OCI-LY3 (cell line): Measurements from ENCODE around the gene PKN3.
"Not testable (repeated sequence)": the region's sequence is repeated elsewhere in the genome, so short reads cannot be mapped to it uniquely, and the experiment has no call there.

Source experiments
- H2AFZ ChIP-seq: fragments of 200-600, 300-600 bp; shearing (Covaris generic); 2 replicates; pipeline ENCODE4 v1.6.0; 2014; ENCODE audit warnings: antibody characterized with exemption, low read depth, low read length
- H3K27ac ChIP-seq: fragments of 200-600, 300-600 bp; sonication (generic); 2 replicates; pipeline ENCODE4 v1.5.1; 2014; ENCODE audit warnings: mild to moderate bottlenecking, low read length, moderate library complexity, mixed read lengths
- H3K27me3 ChIP-seq: fragments of 200-600, 300-600 bp; sonication (generic); 2 replicates; pipeline ENCODE4 v1.6.1; 2014; ENCODE audit warnings: low read depth, low read length, mixed read lengths
- H3K36me3 ChIP-seq: fragments of 200-600, 300-600 bp; sonication (generic); replicated peaks from 2 replicates; pipeline ENCODE3; 2014; ENCODE audit warnings: low read depth, low read length, mixed read lengths
- H3K4me1 ChIP-seq: fragments of 300-600, 200-600 bp; sonication (generic); 2 replicates; pipeline ENCODE4 v1.6.1; 2014; ENCODE audit warnings: low read length, mixed read lengths
- H3K4me2 ChIP-seq: fragments of 200-600, 300-600 bp; sonication (generic); 2 replicates; pipeline ENCODE4 v1.6.1; 2014; ENCODE audit warnings: low read length, mixed read lengths
- H3K4me3 ChIP-seq: fragments of 300-600, 200-600 bp; sonication (generic); 2 replicates; pipeline ENCODE4 v1.5.1; 2014; ENCODE audit warnings: antibody characterized with exemption, mild to moderate bottlenecking, low read length, moderate library complexity
- H3K79me2 ChIP-seq: fragments of 300-600, 200-600 bp; shearing (Covaris generic); 2 replicates; pipeline ENCODE4 v1.6.1; 2014; ENCODE audit warnings: mild to moderate bottlenecking, low read length, mixed read lengths
- H3K9ac ChIP-seq: fragments of 300-600, 200-600 bp; shearing (Covaris generic); 2 replicates; pipeline ENCODE4 v1.6.0; 2014; ENCODE audit warnings: mild to moderate bottlenecking, low read length, moderate library complexity
- H3K9me3 ChIP-seq: fragments of 200-600, 300-600 bp; shearing (Covaris generic); 2 replicates; pipeline ENCODE4 v1.6.1; 2014; ENCODE audit warnings: low read length, mixed read lengths; ENCODE audit not compliant: insufficient read depth
- H4K20me1 ChIP-seq: fragments of 200-600, 300-600 bp; sonication (generic); 2 replicates; pipeline ENCODE4 v1.6.1; 2016; ENCODE audit warnings: low read length, mixed read lengths; ENCODE audit not compliant: insufficient read depth
- CTCF ChIP-seq: fragments of 200-600, 300-600 bp; sonication (generic); IDR thresholded peaks from 2 replicates; pipeline ENCODE4 v1.5.1; 2014; ENCODE audit warnings: antibody characterized with exemption, low read length, low read depth
- EZH2phosphoT487 ChIP-seq: fragments of 200-600 bp; shearing (Covaris generic); IDR thresholded peaks from 2 replicates; pipeline ENCODE4 v1.6.1; 2018; ENCODE audit warnings: antibody characterized with exemption, mixed run types, low read depth

PKN3 gene

GRCh38 chr9:128689820-128690683 is 12.3 kb upstream of the PKN3 start:
- Histone ChIP-seq H3K4me1 (peaks cover 59% of the 10 kb centered on the region), H3K4me3 (peak overlapping the region; percentile 92), H3K27ac (peak overlapping the region; percentile 92), H3K36me3 (peaks cover 39% of the 10 kb centered on the region), H3K79me2 (peaks cover 92% of the 10 kb centered on the region), H3K9me3 (no peaks in the 10 kb centered on the region), H4K20me1 (peaks cover 18% of the 10 kb centered on the region), H3K9ac (peak overlapping the region; percentile 97), H2AFZ (no peak overlapping the region), H3K27me3 (no peaks in the 10 kb centered on the region), H3K4me2 (peak overlapping the region; percentile 74)
- TF ChIP-seq CTCF = no peak

- Histone ChIP-seq H3K4me2 (peak overlapping the region; percentile 74), H3K4me1 (peaks cover 59% of the 10 kb centered on the region), H3K36me3 (peaks cover 41% of the 10 kb centered on the region), H3K27ac (peak overlapping the region; percentile 92), H3K27me3 (no peaks in the 10 kb centered on the region), H2AFZ (no peak overlapping the region), H3K9me3 (no peaks in the 10 kb centered on the region), H3K4me3 (peak overlapping the region; percentile 92), H4K20me1 (peaks cover 22% of the 10 kb centered on the region), H3K79me2 (peaks cover 90% of the 10 kb centered on the region), H3K9ac (peak overlapping the region; percentile 97)
- TF ChIP-seq CTCF = no peak
- TF ChIP-seq EZH2phosphoT487 = no peak
Observed at GRCh38 chr9:128690684-128691034, 11.6 kb upstream of the PKN3 start.

GRCh38 chr9:128693738-128694137 is 8.6 kb upstream of the PKN3 start:
- peak overlapping the region; percentile 74 for H3K4me2 ChIP-seq
- H3K79me2 ChIP-seq = peaks cover 75% of the 10 kb centered on the region
- peaks cover 65% of the 10 kb centered on the region for H3K36me3 ChIP-seq

GRCh38 chr9:128694344-128694743 is 8.0 kb upstream of the PKN3 start:
- Histone ChIP-seq H3K4me3 (peak overlapping the region; percentile 92), H3K4me1 (peaks cover 38% of the 10 kb centered on the region), H3K27ac (peak overlapping the region; percentile 92), H2AFZ (no peak overlapping the region), H3K4me2 (peak overlapping the region; percentile 74), H3K36me3 (peaks cover 68% of the 10 kb centered on the region), H3K9ac (peak overlapping the region; percentile 51), H3K9me3 (no peaks in the 10 kb centered on the region), H3K79me2 (peaks cover 71% of the 10 kb centered on the region), H4K20me1 (peaks cover 35% of the 10 kb centered on the region), H3K27me3 (no peaks in the 10 kb centered on the region)
- TF ChIP-seq EZH2phosphoT487 (no peak), CTCF (no peak)

More at GRCh38 chr9:128693738-128694137, 8.6 kb upstream of the PKN3 start:
- H2AFZ ChIP-seq, H3K9me3 ChIP-seq, H3K27me3 ChIP-seq: not testable (repeated sequence)
- H4K20me1 ChIP-seq = peaks cover 35% of the 10 kb centered on the region
- H3K4me1 ChIP-seq = peaks cover 38% of the 10 kb centered on the region
- H3K9ac ChIP-seq = peak overlapping the region; percentile 97
- H3K27ac ChIP-seq = peak overlapping the region; percentile 92
- H3K4me3 ChIP-seq = peak overlapping the region; percentile 92
